BE2C (cell line): ENCODE results near the gene ZDHHC19.
"Not testable (repeated sequence)": the region's sequence is repeated elsewhere in the genome, so short reads cannot be mapped to it uniquely, and the experiment has no call there.

Experiments
- DNase-seq: peaks from one replicate; pipeline ENCODE4 v3.0.0-alpha.2; 2020
- H3K27me3 ChIP-seq: fragments of 250-450 bp; sonication (Bioruptor Pico); 2 replicates; pipeline ENCODE4 v1.5.1; 2020; ENCODE audit warnings: mild to moderate bottlenecking
- H3K36me3 ChIP-seq: fragments of 250-450 bp; sonication (Bioruptor Pico); 2 replicates; pipeline ENCODE4 v1.5.1; 2020; ENCODE audit warnings: mild to moderate bottlenecking
- H3K4me1 ChIP-seq: fragments of 250-450 bp; sonication (Bioruptor Pico); 2 replicates; pipeline ENCODE4 v1.5.1; 2020
- H3K4me3 ChIP-seq: 2 replicates; pipeline ENCODE4 v1.5.1; 2011; ENCODE audit warnings: low read depth, low read length
- H3K9me3 ChIP-seq: fragments of 250-450 bp; sonication (Bioruptor Pico); 2 replicates; pipeline ENCODE4 v1.5.1; 2020
- CTCF ChIP-seq: IDR thresholded peaks from 2 replicates; pipeline ENCODE4 v1.5.1; 2012; ENCODE audit warnings: mild to moderate bottlenecking, low read depth, low read length

ZDHHC19 gene

DNA sequence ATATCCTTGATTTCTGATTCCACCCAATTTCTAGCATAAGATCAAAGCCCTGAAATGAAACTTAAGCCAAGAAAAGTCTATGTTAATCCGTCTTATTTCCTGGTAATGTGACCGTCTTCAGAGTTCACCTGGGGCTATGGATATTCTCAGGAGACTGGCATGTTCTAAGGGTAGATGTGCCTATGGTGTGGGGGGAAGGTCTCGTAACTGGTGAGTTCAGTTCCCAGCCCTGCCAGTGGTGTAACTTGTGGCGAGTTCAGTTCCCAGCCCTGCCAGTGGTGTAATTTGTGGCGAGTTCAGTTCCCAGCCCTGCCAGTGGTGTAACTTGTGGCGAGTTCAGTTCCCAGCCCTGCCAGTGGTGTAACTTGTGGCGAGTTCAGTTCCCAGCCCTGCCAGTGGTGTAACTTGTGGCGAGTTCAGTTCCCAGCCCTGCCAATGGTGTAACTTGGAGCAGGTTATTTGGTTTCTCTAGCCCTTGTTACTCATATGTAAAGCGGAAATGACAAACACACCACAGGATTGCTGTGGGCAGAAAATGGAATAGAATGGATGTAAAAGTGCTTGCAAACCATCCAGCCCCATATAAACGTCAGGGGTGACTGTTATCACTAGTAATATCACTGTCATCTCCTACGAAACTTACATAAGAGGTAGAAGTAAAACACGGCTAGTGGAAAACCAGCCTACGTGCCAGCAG is 35.6 kb upstream of the ZDHHC19 start:
- H3K9me3 ChIP-seq = no peaks in the 10 kb centered on the region
- DNase-seq = no peak
- H3K4me3 ChIP-seq = no peak overlapping the region
- no peak for TF ChIP-seq CTCF
- H3K36me3 ChIP-seq = peaks cover 14% of the 10 kb centered on the region
- H3K27me3 ChIP-seq = no peaks in the 10 kb centered on the region
- H3K4me1 ChIP-seq = no peaks in the 10 kb centered on the region

DNA sequence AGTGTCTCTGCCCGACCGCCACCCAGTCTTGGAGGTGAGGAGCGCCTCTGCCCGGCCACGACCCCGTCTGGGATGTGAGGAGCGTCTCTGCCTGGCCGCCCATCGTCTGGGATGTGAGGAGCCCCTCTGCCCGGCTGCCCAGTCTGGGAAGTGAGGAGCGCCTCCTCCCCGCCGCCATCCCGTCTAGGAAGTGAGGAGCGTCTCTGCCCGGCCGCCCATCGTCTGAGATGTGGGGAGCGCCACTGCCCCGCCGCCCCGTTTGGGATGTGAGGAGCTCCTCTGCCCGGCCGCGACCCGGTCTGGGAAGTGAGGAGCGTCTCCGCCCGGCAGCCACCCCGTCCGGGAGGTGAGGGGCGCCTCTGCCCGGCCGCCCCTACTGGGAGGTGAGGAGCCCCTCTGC is 33.0 kb upstream of the ZDHHC19 start:
- H3K36me3 ChIP-seq = peaks cover 23% of the 10 kb centered on the region
- H3K27me3 ChIP-seq = not testable (repeated sequence)

GRCh38 chr3:196241704-196242103 is 30.5 kb upstream of the ZDHHC19 start:
- no peak for DNase-seq
- no peak overlapping the region for H3K4me3 ChIP-seq
- H3K27me3 ChIP-seq = no peaks in the 10 kb centered on the region
- H3K9me3 ChIP-seq = no peaks in the 10 kb centered on the region
- H3K4me1 ChIP-seq = peaks cover 3% of the 10 kb centered on the region; the same call in 1 of the 2 replicates
- TF ChIP-seq CTCF = no peak
- peaks cover 37% of the 10 kb centered on the region for H3K36me3 ChIP-seq

More for the DNA sequence above, 33.0 kb upstream of the ZDHHC19 start:
- not testable (repeated sequence) for H3K4me1 ChIP-seq, H3K4me3 ChIP-seq, H3K9me3 ChIP-seq, DNase-seq

DNA sequence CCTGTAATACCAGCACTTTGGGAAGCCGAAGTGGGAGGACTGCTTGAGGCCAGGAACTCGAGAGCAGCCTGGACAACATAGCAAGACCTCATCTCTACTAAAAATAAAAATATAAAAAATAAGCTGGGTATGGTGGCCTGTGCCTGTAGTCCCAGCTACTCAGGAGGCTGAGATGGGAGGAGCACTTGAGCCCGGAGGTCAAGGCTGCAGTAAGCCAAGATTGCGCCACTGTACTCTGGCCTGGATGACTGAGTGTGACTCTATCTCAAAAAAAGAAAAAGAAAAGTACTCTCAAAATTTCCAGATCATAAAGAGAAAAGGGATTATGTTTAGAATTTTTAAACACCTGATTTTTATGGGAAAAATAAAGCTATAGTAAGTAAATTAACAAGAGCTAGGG is 29.2 kb upstream of the ZDHHC19 start:
- Histone ChIP-seq H3K27me3 (no peaks in the 10 kb centered on the region), H3K4me3 (no peak overlapping the region), H3K4me1 (peaks cover 3% of the 10 kb centered on the region; the same call in 1 of the 2 replicates), H3K36me3 (peaks cover 35% of the 10 kb centered on the region), H3K9me3 (no peaks in the 10 kb centered on the region)
- DNase-seq = no peak
- TF ChIP-seq CTCF = no peak

- H3K9me3 ChIP-seq = no peaks in the 10 kb centered on the region
- H3K4me1 ChIP-seq = peaks cover 3% of the 10 kb centered on the region; the same call in 1 of the 2 replicates
- TF ChIP-seq CTCF = no peak
- H3K27me3 ChIP-seq = no peaks in the 10 kb centered on the region
- DNase-seq = no peak
- peaks cover 34% of the 10 kb centered on the region for H3K36me3 ChIP-seq
- no peak overlapping the region for H3K4me3 ChIP-seq
Measured at GRCh38 chr3:196238612-196239560, 27.7 kb upstream of the ZDHHC19 start.

- TF ChIP-seq CTCF = no peak
- H3K4me3 ChIP-seq = no peak overlapping the region
- no peak for DNase-seq
- H3K27me3 ChIP-seq = no peaks in the 10 kb centered on the region
- no peaks in the 10 kb centered on the region for H3K9me3 ChIP-seq
- peaks cover 26% of the 10 kb centered on the region for H3K36me3 ChIP-seq
- H3K4me1 ChIP-seq = peaks cover 3% of the 10 kb centered on the region; the same call in 1 of the 2 replicates
Measured at GRCh38 chr3:196237203-196237602, 26.0 kb upstream of the ZDHHC19 start.
